Stimulated activated CD4-positive, alpha-beta T cell treated with anti-CD3 and anti-CD28 coated beads, Interleukin-12 subunit alpha, Interleukin-12 subunit beta, amount 100 ng/mL, for 48 hours (primary cell): Measurements from ENCODE around the gene SCD.

Experiments
- DNase-seq, 3 donors: peaks; one replicate each; pipeline ENCODE4 v3.0.0-alpha.2; 2020; ENCODE audit warnings: low read depth in 2 of 3, low spot score in 1 of 3

Gene SCD

DNA sequence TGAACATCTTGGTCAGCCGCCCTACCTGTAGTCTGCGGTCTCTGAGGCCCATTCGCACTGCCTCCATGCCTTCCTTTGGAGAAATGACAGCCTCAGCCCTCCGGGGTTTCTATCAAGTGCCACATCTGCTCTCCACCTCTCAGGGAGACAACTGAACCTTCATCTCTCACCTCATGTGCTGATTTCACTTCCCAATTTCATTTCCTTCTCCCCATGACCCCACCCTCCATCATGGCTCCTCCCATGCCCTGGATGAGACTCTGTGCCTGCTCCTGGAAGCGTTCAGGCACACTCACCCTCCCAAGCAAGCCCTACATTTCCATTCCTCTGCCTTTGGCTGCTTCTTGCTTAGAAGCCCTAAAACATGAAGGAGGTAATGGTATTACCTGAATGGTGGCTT lies 7.8 kb upstream of the SCD start:
- no peak for DNase-seq

DNA sequence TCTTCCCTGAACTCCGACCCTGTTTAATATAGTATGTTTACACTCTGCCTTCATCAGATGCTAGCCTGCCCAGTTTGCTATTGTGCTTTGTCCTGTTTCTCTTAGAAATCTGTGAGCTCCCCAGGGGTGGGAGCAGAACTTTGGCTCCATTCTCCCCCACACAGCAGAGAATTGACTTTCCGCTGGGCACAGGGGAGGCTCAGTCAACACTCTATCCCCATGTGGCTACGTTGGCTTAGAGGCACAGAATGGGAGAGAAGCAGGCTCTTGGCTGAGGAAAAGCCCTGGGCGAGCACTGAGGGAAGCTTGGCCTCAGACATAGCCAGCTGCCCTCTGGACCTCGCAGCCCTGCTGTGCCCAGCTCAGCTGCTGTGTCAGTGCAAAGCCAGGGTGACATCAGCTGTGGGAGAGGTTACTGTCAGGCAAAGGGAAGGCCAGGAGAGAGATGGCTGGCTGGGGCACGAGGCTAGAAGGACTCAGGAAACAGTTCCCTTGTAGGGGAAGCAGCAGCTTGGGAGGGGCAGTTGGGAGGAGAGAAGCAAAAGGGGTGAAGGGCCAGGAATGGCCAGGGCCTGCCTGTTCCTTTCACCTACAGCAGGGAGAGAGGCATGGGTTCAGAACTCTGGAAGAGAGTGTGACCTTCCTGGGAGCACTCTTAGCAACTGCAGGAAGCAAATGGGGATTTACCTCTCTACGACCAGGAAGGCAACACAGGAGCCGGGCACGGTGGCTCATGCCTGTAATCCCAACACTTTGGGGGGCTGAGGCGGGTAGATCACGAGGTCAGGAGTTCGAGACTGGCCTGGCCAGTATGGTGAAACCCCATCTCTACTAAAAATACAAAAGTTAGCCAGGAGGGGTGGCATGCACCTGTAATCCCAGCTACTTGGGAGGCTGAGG lies 5.8 kb upstream of the SCD start:
- DNase-seq, result no peak

DNA sequence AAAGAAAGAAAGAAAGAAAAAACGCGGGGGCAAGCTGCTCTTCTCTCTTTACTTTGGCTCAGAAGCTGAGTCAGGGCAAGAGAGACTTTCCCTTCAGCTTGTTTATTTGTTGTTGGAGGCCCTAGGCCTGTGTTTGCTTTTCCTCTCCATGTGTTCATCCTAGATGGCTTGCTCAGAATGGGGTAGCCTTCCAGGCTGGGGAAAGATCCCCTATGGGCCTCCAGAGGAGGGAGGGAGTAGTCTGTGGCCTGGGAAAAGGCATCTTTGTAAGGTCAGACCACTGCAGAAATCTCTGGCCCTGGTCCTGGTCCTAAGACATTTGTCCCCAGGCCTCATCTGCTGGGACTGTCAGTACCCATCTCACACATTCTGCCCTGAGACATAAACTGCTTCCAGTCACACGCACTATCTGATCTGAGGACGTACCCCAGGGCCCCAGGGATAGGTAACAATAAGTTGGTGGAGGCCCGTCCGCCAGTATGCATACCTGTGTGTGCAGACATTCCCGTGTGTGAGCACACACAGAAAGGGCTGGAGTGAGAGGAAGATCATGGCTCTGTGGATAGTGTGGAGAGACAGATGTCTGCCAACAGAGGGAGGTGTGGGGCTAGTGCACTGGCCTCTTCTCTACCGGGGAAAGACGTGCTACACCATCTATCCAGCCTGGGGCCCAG lies 4.9 kb upstream of the SCD start:
- DNase-seq, result peak; percentile 24 to 28 (median 27)

- no peak for DNase-seq
Measured at GRCh38 chr10:100342627-100342972, 4.4 kb upstream of the SCD start.

GRCh38 chr10:100344241-100344788 lies 2.7 kb upstream of the SCD start:
- no peak for DNase-seq

DNA sequence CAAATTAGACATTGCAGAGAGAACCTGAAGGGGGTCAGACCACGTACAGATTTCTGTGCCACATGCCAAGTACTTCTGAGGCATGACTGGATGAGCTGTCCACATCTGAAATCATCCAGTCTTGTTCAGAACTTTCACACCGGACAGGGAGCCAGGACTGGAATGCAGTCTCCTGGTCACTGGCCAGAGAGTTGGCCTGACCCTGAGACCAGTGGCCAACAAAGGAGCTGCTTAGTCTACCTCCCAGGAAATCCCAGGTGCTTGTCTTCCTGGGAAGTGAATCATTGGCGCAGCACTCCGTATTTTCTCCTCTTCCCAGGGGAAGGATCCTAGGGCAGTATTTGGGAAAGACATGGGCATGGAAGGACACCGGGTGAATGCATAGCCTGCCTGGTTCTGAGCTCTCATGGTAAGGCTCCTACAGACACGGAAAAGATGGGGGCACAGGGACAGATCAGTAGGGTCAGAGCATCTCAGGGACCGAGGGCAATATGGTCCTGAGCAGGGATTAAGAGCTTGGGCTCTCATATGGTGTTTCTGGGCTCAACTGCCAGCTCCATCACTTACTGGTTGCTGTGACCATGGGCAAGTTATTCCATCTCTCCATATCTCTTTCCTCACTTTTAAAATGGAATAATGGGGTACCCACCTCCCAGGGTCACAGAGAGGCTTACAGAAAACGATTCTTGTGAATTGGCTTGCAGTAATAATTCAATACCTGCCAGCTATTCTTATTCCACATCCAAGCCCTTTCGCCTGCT lies 1.3 kb upstream of the SCD start:
- DNase-seq, result no peak

DNA sequence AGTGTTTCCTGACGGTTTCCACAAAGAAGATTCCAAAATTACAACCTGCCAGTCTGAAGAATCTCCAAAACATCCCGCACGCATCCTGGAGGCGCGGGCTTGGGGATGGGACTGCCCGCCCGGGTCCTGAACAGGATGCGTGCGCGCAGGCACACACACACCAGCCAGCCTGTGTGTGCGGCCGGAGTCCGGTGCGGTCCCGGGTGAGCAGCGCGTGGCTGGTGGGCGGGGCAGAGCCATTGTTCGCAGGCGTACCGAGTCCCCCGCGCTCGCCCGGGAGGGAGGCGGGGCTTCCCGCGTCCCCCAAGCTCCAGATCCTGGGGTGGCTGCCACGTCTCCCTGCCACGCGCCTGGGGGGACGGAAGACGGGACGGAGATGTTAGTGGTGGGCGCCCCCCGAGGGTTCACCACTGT lies 675 bp upstream of the SCD start:
- peak; percentile 62 to 79 (median 65) for DNase-seq

DNA sequence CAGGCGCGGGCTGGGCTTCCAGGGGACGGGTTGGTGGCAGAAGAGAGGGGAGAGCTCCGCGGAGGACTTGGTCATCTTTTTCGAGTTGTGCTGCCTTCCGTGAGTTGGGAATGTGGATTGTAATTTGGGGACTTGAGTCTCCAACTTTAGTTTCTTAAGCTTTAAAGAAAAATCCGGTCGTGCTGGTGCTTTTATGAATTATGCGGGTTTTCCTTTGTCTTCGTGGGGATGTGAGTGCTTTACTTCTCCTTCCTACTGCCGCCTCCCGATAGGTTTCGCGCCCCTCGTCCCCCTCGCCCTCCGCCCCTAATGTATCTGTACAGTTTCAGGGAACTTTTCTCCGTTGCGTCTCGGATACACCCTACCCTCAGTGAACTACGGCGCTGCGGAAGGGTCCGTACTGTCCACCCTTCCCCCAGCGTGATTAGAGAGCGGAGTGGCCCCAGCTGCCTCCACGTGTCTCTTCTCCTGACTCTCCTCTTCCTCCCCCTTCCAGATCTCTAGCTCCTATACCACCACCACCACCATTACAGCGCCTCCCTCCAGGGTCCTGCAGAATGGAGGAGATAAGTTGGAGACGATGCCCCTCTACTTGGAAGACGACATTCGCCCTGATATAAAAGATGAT lies 649 bp downstream of the SCD start:
- no peak for DNase-seq

GRCh38 chr10:100348389-100348927 lies 1.4 kb downstream of the SCD start:
- DNase-seq, result no peak

GRCh38 chr10:100349087-100349486 lies 2.1 kb downstream of the SCD start:
- DNase-seq, result no peak

DNA sequence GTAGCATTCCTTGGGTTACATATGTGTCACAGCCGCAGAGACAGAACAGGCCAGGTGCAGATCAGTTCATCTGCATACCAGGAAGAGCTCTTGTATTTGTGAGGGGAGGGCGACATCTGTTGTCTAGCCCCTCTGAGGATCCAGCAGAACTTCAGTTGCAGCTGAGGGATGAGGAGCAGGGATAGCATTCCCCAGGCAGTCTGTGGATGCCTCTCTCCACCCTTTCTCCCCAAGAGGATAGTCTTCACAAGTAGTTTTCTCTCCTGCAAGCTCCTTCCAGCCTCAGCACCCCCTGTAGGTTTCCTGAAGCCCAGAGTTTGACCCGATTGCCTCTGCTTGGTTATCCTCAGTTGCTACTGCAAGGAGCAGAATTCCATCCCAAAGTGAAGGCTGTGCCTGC lies 2.6 kb downstream of the SCD start:
- no peak for DNase-seq

DNA sequence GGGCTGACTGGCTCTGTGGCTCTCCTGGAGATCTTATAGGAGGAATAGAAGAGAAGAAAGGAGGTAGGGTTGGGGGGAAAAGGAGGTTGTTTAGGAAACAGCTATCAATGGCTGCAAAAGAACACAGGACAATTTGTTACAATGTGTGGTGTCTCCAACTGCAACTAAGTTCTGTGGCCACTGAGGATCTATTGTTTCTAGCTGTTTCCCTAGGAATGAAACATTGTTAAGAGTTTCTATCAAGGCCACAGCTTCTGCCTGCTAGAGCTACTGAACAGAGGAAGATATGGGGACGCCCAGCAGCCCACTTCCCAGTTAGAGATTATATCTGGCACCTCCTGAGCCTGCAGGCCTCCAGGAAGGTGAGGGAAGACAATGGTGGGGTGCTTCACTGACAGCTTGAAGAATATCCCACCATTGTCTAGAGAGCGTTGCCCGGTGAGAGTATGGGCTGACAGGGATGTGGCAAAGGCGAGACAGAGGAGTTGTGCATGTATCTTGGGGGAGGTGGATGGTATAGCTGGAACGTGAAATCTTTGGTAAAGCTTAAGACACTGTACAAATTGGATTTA lies 4.0 kb downstream of the SCD start:
- DNase-seq, result no peak

- no peak for DNase-seq
Measured at GRCh38 chr10:100353770-100354485, 6.9 kb downstream of the SCD start.

DNA sequence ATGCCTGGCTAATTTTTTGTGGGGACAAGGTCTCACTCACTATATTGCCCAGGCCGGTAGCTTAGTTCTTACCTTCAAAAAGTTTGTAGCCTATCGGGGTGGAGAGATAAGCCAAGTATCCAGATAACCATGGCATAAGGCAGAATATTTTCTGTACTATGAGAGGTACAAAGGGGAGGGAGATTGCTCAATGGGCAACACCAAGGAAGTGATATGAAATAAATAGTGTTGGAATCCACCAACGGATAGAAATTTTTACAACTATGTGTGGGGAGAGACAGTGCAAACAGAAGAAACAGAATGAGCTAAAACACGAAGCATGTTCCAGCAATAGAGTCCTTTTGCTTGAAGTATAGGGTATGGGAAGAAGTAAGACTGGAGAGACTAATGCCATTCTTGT lies 8.1 kb downstream of the SCD start:
- no peak for DNase-seq

DNA sequence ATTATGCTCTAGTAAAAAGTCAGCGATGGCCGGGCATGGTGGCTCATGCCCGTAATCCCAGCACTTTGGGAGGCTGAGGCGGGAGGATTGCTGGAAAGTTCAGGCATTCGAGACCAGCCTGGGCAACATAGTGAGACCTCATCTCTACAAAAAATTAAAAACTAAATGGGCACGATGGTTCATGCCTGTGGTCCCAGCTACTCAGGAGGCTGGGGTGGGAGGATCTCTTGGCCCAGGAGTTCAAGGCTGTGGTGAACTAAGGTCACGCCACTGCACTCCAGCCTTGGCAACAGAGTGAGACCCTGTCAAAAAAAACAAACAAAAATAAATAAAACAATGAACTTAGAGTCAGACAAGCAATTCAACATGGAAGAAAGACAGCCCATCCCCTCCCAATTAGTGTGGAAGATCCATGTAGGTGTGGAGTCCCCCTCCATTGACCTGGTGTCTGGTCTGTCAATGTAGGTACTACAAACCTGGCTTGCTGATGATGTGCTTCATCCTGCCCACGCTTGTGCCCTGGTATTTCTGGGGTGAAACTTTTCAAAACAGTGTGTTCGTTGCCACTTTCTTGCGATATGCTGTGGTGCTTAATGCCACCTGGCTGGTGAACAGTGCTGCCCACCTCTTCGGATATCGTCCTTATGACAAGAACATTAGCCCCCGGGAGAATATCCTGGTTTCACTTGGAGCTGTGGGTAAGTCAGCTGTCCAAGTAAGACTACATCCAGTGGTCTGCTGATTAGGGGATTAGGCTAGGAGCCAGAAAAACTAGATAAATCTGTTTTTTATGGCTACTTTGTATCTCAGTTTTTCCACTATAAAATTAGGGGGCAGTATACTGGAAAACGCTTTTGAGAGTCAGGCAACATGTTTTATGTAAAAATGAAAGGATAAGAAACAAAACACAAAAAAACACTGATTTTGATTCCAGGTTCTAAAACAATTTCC lies 9.3 kb downstream of the SCD start:
- no peak for DNase-seq

GRCh38 chr10:100357059-100357858 lies 10.2 kb downstream of the SCD start:
- no peak for DNase-seq

- DNase-seq, result no peak
Measured at GRCh38 chr10:100359030-100359432, 12.0 kb downstream of the SCD start.
